Glomerular visceral epithelial cell (primary cell): Measurements from ENCODE around the gene SPATA19.

Experiments used
- DNase-seq: peaks from one replicate; pipeline ENCODE4 v3.0.0-alpha.2; 2016; ENCODE audit errors: extremely low spot score

SPATA19 gene

GRCh38 chr11:133835593-133836548 lies 9.4 kb downstream of the SPATA19 start:
- DNase-seq, result no peak

DNA sequence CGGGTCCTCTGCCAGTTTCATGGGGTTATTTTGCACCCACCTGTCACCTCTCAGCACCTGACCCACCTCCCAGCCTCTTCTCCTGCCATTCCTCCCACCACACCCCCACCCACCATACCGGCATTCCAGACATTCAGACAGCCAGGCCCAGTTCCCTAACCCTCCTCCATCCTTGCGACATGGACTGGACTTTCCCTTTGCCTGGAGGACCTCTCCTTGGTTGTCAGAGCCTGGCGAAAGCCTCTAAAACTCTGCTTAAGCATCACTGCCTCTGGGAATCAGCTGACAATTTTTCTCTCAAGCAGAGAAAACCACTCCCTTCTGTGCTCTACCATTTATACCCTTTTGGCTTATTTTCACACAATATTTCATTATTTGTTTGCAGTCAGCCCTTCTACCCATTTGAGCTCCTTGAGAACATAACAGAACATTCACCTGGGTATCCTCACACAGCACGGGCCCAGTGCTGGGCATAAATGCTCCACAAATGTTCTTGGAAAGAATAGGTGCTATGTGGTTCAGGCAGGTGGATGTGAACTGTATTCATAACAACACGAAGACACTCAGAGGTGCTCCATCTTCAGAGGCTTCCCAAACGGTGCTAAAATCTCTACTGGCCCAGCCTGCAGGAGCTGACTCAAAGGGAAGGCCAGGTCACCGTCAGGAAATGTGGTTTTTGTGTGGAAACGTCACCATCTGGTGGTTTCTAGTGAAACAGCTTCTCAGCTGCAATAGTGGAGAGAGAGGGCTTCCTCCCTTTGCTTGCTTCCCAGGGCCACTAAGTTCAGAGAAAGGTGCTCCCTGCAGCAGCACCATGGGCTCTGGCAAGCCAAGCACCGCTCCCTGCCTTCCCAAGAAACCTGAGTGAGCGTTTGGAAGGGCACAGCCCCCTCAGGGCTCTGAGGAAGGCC lies 10.4 kb downstream of the SPATA19 start:
- DNase-seq, result peak; percentile 3

DNA sequence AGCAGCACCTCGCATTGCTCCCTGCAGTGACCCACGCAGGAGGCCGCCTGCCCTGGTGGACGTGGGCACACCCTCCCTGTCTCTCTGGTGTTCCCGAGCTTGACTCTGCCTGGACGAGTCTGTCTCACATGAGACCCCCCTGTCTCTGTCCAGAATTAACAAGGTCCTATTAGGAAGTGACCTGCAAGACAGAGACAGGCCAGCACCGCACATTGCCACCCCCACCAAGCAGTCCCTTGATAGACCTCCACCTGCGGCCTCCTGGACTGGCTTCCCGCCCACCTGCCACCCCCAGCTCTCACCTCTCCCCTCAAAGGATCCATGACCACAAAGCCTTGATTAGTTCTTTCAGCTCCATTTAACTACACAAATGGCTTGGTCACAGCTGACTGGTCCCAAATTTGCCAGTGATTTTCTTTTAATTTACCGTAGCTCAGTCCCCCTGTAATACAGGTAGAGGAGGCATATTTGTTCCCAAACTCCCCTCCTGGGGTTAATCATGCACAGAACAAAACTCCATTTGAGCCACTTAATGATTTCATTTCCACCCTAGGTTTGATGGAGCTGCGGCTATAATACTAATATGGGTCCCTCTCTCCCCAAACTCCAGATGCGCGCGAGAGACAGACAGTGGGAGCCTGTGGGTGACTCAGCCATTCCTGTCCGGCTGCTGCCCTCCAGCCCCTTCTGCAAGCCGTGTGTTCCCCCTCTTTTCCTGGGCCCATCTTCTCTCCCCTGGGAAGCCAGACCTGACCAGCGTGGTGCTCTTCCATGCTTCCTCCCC lies 11.2 kb downstream of the SPATA19 start:
- DNase-seq, result no peak

- no peak for DNase-seq
Measured at GRCh38 chr11:133832991-133833897, 12.1 kb downstream of the SPATA19 start.

DNA sequence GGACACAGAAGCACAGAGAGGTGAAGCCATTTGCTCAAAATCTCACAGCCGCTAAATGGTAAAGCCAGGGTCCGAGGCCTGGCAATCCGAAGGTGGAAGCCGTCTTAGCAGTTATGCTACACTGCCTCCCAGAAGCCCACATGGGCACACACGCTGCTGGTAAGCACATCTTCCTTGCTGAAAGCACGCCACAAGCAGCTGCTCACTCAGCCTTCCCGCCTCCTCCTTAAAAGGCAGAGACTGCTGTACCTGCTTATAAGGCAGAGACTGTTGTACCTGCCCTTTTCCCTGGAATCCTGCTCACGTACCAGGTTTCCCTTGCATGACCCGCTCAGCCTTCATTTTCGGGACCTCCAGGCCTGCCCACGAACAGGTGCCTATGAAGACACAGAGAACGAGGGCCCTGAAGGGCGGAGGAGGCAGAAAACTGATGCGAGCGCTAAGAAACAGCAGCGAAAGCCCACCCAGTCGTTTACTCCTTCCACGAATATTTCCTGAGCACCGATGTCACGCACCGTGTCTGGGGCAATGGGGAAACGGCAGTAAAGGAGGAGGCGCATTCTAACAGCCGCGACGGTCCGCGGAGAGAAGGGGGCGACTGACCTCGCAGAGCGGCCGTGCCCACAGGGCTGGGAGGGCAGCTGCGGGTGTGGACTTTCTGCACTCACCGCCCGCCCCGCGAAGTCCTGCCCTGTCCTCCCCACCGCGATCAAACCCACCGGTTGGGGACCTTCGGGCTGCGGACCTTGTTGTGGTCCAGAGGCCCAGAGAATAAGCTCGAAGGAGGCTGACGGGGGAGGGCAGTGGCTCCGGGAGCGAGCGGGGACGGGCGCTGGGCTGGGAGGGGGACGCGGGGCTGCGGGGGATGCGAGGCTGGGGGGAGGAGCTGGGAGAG lies 13.0 kb downstream of the SPATA19 start:
- DNase-seq, result no peak

GRCh38 chr11:133830931-133831907 lies 14.1 kb downstream of the SPATA19 start:
- DNase-seq, result no peak

DNA sequence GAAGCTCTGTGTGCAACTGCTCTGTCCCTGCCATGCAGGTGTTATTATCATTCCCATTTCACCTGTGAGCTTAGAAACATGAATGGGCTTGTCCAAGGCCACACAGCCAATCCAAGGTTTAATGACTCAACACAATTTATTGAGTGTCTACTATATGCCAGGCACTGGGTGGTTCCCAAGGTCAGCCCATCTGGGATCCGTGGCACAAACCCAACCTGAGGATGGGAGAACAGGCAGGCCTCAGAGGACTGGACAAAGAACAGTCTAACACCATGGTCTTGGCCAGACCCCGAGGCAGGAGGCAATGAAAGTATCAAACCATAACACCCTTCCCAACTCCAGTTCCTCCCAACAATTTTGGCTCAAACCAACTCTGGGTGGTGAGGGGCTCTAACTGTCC lies 15.7 kb downstream of the SPATA19 start:
- DNase-seq, result no peak

- DNase-seq, result no peak
Measured at GRCh38 chr11:133828871-133829270, 16.4 kb downstream of the SPATA19 start.

GRCh38 chr11:133827556-133827955 lies 17.8 kb downstream of the SPATA19 start:
- DNase-seq, result no peak

- no peak for DNase-seq
Measured at GRCh38 chr11:133826866-133827265, 18.4 kb downstream of the SPATA19 start.

- no peak for DNase-seq
Measured at GRCh38 chr11:133825666-133826065, 19.6 kb downstream of the SPATA19 start.

GRCh38 chr11:133825156-133825555 lies 20.2 kb downstream of the SPATA19 start:
- DNase-seq, result no peak

GRCh38 chr11:133824593-133824992 lies 20.7 kb downstream of the SPATA19 start:
- no peak for DNase-seq

DNA sequence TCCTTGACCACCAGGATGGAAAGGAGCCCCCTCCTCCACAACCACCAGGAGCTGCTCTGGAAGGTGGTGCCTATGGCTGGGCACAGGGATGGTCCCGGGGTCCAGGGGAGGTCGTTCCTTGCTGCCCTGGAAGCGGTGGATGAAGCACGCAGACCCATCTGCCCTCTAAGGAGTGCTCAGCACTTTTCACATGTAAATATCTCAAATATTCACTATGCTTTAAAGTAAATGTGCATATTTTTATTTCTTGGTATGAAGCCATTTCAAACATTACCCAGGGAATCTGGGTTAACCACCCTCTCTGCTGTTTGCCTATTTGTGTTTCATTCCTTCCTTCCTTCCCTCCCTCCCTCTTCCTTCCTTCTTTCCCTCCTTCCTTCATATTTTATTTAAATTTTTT lies 21.7 kb downstream of the SPATA19 start:
- DNase-seq, result no peak

GRCh38 chr11:133823211-133823610 lies 22.1 kb downstream of the SPATA19 start:
- DNase-seq, result no peak

DNA sequence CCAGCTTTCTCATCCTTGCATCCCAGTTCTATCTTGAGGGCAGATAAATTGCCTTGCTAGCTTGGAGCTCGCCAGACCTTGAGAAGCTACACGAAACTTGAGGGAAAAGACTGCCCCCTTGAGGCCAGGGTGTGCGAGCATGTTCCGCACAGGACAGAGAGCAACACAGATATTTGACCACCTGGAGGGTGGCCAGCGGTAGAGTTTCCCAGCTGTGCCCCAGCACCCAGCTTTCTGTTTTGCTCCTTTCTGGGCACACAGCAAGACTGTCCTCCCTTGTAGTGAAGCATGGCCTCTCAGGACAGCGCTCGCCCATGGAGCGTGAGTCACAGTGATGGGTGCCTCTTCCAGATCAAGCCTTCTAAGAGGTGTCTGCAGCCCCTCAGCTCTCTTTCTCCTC lies 23.5 kb downstream of the SPATA19 start:
- DNase-seq, result no peak

- no peak for DNase-seq
Measured at GRCh38 chr11:133819746-133820315, 25.5 kb downstream of the SPATA19 start.

GRCh38 chr11:133819114-133819513 lies 26.2 kb downstream of the SPATA19 start:
- DNase-seq, result no peak
